GM19023 (cell line): Measurements from ENCODE around the gene CRTC1.
"Not testable (repeated sequence)": the region's sequence is repeated elsewhere in the genome, so short reads cannot be mapped to it uniquely, and the experiment has no call there.

ENCODE experiments used
- ATAC-seq: cut with Tn5 transposase; IDR thresholded peaks from one replicate; pipeline ENCODE4 v1.9.1; 2021; ENCODE audit warnings: mild to moderate bottlenecking, moderate library complexity; ENCODE audit not compliant: unreplicated experiment

Gene CRTC1

DNA sequence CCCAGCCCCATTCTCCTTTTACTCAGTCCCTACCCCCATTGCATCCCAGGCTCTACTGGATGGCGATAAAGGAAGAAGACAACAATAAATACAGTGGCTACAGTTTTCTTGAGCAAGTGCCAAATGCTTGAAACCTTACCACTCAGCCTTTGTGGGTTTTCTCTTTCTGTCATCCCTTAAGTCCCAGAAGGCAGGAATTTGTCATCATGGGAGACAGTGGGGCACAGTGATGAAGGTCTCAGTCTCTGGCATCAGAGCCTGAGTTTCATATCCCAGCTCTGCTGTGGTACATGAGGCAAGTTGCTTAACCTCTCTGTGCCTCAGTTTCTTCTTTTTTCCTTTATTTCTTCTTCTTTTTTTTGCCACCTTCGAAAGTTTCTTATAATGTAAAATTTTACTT lies 112.8 kb downstream of the CRTC1 start:
- ATAC-seq: no peak

DNA sequence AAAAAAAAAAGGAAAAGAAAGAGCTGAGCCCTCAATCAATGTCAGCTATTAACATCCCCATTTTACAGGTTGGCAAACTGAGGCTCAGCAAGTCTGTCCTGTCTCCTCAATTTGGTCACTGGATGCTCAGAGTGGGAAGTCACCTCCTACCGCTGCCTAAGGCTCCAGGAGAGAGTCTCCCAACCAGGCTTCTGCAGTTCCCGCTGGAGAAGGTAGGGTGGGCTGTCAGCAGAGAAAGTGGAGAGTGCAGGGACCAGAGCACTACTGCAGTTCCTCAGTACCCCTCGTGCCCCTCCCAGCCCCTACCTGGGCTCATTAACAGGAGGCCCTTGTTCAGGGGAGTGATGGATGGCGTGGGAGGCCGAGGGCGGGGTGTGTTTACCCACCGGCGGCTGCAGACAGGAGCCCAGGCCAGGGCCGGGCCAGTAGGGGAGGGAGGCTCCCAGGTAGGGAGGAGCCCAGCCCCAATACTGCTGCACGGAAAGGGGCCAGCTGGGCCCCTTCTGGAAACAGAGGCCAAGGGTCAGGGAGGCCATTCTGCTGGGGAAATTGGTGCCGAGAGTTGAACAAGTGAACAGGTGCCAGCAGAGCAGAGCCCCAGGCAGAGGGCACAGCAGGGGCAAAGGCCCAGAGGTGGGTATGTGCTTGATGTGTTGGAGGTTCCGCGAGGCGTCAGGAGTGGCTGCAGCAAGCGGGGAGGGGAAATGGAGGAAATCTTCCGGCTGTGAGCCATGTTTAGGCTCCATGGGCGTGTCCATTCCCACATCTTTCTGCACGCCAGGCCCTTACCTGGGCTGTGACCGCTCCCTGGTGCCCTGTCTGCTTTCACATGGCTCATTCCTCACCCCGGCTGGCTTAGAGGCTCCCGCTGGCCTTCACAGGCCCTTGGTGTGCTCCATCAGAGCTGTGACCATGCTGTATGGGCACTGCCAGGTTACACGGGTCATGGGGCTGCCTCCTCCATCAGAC lies 115.2 kb downstream of the CRTC1 start:
- ATAC-seq: no peak

DNA sequence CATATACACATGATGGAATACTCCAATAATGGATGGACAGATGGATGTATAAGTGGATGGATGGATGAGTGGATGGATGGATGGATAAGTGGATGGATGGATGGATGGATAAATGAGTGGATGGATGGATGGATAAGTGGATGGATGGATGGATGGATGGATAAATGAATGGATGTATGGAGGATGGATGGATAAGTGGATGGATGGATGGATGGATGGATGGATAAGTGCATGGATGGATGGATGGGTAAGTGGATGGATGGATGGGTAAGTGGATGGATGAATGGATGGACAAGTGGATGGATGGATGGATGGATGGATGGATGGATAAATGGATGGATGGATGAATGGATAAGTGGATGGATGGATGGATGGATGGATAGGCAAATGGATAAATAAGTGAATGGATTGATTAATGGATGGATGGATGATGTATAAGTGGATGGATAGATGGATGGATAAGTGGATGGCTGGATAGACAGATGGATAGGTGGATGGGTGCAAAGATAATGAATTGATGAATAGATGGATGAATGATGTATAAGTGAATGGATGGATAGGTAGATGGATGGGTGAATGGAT lies 116.0 kb downstream of the CRTC1 start:
- no peak for ATAC-seq

DNA sequence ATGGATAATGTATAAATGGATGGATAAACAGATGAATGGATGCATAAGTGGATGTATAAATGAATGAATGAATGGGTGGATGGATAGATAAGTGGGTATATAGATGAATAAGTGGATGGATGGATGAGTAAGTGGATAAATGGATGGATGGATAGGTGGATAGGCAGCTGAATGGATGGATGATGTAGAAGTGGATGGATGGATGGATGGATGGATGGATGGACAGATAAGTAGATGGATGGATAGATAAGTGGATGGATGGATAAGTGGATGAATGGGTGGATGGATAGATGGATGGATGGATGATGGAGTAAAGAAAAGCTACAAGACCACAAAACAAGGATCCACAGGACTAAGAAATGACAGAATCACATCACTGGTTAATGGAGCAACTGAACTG lies 116.6 kb downstream of the CRTC1 start:
- ATAC-seq: no peak

GRCh38 chr19:18800636-18801035 lies 117.2 kb downstream of the CRTC1 start:
- ATAC-seq: no peak

- ATAC-seq: no peak
Measured at GRCh38 chr19:18802354-18802753, 118.9 kb downstream of the CRTC1 start.

- ATAC-seq: no peak
Measured at GRCh38 chr19:18803550-18804138, 120.2 kb downstream of the CRTC1 start.

GRCh38 chr19:18804139-18804601 lies 120.7 kb downstream of the CRTC1 start:
- no peak for ATAC-seq

GRCh38 chr19:18804643-18805042 lies 121.2 kb downstream of the CRTC1 start:
- no peak for ATAC-seq

GRCh38 chr19:18807861-18808331 lies 124.4 kb downstream of the CRTC1 start:
- no peak for ATAC-seq

- no peak for ATAC-seq
Measured at GRCh38 chr19:18809149-18809868, 125.8 kb downstream of the CRTC1 start.

DNA sequence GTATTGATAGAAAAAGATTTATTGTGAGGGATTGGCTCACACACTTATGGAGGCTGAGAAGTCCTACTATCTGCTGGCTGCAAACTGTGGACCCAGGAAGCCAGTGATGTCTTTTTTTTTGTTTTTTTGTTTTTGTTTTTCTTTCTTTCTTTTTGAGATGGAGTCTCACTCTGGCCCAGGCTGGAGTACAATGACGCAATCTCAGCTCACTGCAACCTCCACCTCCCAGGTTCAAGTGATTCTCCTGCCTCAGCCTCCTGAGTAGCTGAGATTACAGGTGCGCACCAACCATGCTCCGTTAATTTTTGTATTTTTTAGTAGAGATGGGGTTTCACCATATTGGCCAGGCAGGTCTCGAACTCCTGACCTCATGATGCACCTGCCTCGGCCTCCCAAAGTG lies 128.2 kb downstream of the CRTC1 start:
- ATAC-seq: not testable (repeated sequence)

GRCh38 chr19:18814063-18814462 lies 130.6 kb downstream of the CRTC1 start:
- no peak for ATAC-seq

GRCh38 chr19:18815673-18816072 lies 132.2 kb downstream of the CRTC1 start:
- no peak for ATAC-seq

- not testable (repeated sequence) for ATAC-seq
Measured at GRCh38 chr19:18816645-18817044, 133.2 kb downstream of the CRTC1 start.

DNA sequence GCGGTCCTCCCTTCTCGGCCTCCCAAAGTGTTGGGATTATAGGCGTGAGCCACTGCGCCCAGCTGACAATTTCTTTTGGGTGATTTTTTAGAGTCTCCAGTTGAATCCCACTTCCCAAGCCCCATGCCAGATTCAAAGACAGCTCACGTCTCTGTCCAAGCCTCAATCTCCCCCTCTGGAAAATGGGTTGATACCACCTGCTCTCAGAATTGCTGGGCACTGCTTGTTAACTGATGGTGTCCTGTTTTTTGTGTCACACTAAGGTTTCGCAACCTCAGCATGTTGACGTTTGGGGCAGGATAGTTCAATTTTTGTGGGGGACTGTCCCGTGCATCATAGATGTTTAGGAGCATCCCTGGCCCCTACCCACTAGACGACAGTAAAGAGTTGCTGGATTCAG lies 134.1 kb downstream of the CRTC1 start:
- ATAC-seq: no peak

GRCh38 chr19:18828786-18829185 lies 145.3 kb downstream of the CRTC1 start:
- no peak for ATAC-seq

GRCh38 chr19:18830488-18830887 lies 147.0 kb downstream of the CRTC1 start:
- no peak for ATAC-seq

DNA sequence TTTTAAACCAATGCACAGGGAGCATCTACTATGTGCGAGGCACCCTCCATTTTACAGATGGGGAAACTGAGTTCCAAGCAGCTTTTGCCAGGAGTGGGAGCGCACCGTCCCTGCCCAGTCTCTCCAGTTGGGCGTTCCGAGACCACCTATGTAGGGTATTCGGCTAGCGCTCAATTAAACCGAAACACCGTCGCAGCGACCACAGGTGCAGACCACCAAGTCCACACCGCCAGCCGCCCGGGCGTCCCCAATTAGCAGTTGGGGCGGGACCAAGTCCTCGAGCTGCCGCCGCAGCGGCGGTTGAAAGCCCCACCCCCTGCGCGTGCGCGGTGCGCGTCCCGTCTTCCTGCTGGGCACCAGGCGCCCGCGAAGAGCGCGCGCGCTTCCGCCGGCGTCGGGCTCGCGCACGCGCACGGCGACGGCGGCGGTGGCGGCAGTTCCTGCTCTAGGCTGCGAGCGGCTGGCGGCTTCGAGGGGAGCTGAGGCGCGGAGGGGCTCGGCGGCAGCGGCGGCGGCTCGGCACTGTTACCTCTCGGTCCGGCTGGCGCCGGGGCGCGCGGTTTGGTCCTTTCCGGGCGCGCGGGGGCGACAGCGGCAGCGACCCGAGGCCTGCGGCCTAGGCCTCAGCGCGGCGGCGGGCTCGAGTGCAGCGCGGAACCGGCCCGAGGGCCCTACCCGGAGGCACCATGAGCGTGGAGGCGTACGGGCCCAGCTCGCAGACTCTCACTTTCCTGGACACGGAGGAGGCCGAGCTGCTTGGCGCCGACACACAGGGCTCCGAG lies 148.2 kb downstream of the CRTC1 start, which contains the start of gene UPF1:
Gene UPF1, plus strand, starts transcription at position 436 of the 782 bp plus-strand sequence. Its CDS starts 251 bp downstream, at position 687.
- ATAC-seq: peak; percentile 70
